GM13977 (cell line): Measurements from ENCODE around the gene NABP1.

Experiments used
- DNase-seq: peaks from one replicate; pipeline ENCODE4 v3.0.0; 2012; ENCODE audit warnings: low spot score
- CTCF ChIP-seq: IDR thresholded peaks from 2 replicates; pipeline ENCODE4 v1.5.1; 2012; ENCODE audit warnings: mild to moderate bottlenecking, control low read depth; ENCODE audit not compliant: insufficient read depth; ENCODE audit errors: extremely low read depth, missing control alignments
- in situ Hi-C: fragments of 300-500 bp; cut with MboI; formaldehyde crosslinking; loops from one replicate; pipeline ENCODE4 v1.12.0; 2022; ENCODE audit warnings: low sequenced_read_pairs, low pct_unique_long_range_greater_than_20kb, mixed read lengths, inconsistent platforms; ENCODE audit not compliant: unreplicated experiment

Gene NABP1

GRCh38 chr2:191703079-191703725, 25.3 kb downstream of the NABP1 start:
- no peak for DNase-seq
- TF ChIP-seq CTCF, result no peak
- in situ Hi-C loops, result no loop called here

- no peak for DNase-seq
- in situ Hi-C loops, result no loop called here
- TF ChIP-seq CTCF, result no peak
Measured at GRCh38 chr2:191705084-191705483, 27.1 kb downstream of the NABP1 start.

- no peak for TF ChIP-seq CTCF
- no peak for DNase-seq
- in situ Hi-C loops, result no loop called here
Measured at GRCh38 chr2:191705701-191706100, 27.8 kb downstream of the NABP1 start.

GRCh38 chr2:191706791-191707190, 28.9 kb downstream of the NABP1 start:
- DNase-seq, result no peak
- no peak for TF ChIP-seq CTCF
- in situ Hi-C loops, result no loop called here

GRCh38 chr2:191707542-191707941, 29.6 kb downstream of the NABP1 start:
- DNase-seq, result no peak
- in situ Hi-C loops, result no loop called here
- TF ChIP-seq CTCF, result no peak

- DNase-seq, result no peak
- in situ Hi-C loops, result no loop called here
- no peak for TF ChIP-seq CTCF
Measured at GRCh38 chr2:191710411-191710900, 32.5 kb downstream of the NABP1 start.

GRCh38 chr2:191711621-191712020, 33.7 kb downstream of the NABP1 start:
- no peak for DNase-seq
- in situ Hi-C loops, result no loop called here

More at GRCh38 chr2:191711621-191712020, 33.7 kb downstream of the NABP1 start:
- no peak for TF ChIP-seq CTCF
